ENCODE results near the gene FAM114A2. TPM values are rescaled to one million over a fixed set of nuclear protein-coding genes. Genes with fewer than 3 reads are reported as not detected.

Gene FAM114A2
- total RNA-seq, 1 donor from 2014 or later, result 5.5 TPM

DNA sequence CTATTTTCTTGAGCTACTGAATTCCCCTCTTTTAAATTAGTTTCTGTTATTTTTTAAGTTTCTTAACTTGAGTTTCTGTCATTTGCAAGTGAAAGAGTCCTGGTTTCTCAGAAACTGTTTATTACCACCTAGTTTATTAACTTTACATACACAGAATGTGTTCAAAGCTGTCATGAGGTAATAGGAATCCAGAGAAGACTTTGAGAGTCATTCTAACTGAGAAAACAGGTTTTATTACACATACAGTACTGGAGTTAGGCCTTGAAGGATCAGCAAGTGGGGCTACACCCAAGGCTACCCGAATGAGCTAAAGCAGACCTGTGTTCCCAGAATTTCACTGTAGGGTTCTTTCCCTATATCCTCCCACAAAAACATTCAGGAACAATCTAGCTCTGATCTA is 33.1 kb downstream of the FAM114A2 start:
- no peak for DNase-seq (ENCODE audit: low read depth)
- TF ChIP-seq, protein P1, sequence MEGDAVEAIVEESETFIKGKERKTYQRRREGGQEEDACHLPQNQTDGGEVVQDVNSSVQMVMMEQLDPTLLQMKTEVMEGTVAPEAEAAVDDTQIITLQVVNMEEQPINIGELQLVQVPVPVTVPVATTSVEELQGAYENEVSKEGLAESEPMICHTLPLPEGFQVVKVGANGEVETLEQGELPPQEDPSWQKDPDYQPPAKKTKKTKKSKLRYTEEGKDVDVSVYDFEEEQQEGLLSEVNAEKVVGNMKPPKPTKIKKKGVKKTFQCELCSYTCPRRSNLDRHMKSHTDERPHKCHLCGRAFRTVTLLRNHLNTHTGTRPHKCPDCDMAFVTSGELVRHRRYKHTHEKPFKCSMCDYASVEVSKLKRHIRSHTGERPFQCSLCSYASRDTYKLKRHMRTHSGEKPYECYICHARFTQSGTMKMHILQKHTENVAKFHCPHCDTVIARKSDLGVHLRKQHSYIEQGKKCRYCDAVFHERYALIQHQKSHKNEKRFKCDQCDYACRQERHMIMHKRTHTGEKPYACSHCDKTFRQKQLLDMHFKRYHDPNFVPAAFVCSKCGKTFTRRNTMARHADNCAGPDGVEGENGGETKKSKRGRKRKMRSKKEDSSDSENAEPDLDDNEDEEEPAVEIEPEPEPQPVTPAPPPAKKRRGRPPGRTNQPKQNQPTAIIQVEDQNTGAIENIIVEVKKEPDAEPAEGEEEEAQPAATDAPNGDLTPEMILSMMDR (conservative IDR thresholded peaks at IDR 0.05; ENCODE audit: low read depth, low read length), result no peak
- H3K4me3 ChIP-seq (ENCODE audit: low read depth, low read length), result no peak overlapping the region

DNA sequence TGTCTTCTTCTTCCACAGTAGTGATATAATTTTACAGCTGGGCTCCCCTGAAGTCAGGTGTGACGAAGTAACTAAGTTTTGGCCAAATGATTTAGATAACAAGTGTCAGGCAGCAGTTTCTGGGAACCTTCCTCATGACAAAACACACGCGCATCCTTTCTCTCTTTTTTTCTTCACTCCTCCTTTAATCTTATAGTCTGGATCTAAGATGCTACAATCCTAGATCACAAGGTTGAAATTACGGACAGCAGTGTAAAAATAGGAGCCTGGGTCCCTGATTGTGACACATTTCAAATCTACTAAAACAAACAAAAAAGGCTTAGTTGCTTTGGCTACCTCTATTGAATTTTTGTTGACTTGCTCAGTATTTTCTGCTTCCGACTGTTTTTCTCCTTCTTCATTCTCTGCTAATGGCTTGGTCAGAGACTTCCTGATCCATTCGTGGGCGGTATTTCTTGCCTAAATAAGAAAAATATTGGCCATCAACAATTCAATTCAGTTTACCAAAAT is 36.1 kb downstream of the FAM114A2 start:
- TF ChIP-seq, protein P1 (conservative IDR thresholded peaks at IDR 0.05; ENCODE audit: low read depth, low read length), result no peak

DNA sequence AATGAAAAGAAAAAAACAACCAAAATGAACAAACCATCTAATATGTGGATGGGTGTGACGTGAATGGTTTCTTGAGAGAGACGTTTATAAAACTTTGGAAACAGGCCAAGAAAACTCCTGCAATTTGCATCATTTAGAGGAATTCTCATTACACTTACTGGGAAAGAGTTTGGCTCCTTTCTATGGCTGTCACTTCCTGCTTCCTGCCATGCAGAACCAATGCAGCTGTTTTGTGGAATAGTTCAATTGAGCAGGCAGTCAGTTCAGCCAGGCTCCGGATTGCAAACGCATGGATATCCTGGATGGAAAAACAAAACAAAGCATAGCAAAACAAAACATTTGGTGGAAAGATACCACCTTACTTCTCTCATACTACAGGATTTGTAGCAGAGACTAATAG is 36.6 kb downstream of the FAM114A2 start:
- H3K4me3 ChIP-seq (ENCODE audit: low read depth, low read length), result no peak overlapping the region
- TF ChIP-seq, protein P1 (conservative IDR thresholded peaks at IDR 0.05; ENCODE audit: low read depth, low read length), result no peak
- DNase-seq (ENCODE audit: low read depth), result no peak

More for the DNA sequence above, 36.1 kb downstream of the FAM114A2 start:
- no peak overlapping the region for H3K4me3 ChIP-seq (ENCODE audit: low read depth, low read length)
- DNase-seq (ENCODE audit: low read depth), result no peak

DNA sequence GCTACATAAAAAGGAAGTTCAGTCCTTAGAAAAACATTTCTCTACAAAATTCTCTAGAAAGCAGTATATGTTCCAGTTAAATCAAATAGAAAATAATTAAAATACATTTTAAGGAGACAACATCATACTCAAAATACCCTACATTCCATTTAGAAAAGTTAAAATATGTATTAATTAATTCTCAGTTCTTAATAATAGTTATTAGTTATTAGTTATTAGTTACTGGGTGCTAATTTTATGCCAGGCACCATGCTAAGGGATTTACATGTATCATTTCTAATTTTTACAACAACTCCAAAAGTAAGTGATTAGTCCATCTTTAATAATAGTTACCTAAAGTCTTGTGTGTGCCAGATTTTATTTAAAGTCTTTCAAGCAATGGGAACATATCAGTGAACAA is 38.0 kb downstream of the FAM114A2 start:
- DNase-seq (ENCODE audit: low read depth), result no peak
- TF ChIP-seq, protein P1 (conservative IDR thresholded peaks at IDR 0.05; ENCODE audit: low read depth, low read length), result no peak

DNA sequence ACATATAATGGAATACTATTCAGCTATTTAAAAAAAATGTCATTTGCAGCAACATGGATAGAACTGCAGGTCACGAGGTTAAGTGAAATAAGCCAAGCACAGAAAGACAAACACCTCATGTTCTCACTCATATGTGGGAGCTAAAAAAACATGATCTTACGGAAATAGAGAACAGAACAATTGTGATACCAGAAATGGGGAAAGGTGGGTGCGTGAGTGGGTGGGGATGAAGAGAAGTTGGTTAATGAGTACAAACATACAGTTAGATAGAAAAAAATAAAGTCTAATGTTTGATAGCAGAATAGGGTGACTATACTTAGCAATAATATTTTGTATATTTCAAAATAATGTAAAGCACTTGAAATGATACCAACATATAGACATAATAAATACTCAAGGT is 38.7 kb downstream of the FAM114A2 start:
- H3K4me3 ChIP-seq (ENCODE audit: low read depth, low read length), result no peak overlapping the region
- TF ChIP-seq, protein P1 (conservative IDR thresholded peaks at IDR 0.05; ENCODE audit: low read depth, low read length), result no peak
- no peak for DNase-seq (ENCODE audit: low read depth)

More for the DNA sequence above, 38.0 kb downstream of the FAM114A2 start:
- H3K4me3 ChIP-seq (ENCODE audit: low read depth, low read length), result no peak overlapping the region

DNA sequence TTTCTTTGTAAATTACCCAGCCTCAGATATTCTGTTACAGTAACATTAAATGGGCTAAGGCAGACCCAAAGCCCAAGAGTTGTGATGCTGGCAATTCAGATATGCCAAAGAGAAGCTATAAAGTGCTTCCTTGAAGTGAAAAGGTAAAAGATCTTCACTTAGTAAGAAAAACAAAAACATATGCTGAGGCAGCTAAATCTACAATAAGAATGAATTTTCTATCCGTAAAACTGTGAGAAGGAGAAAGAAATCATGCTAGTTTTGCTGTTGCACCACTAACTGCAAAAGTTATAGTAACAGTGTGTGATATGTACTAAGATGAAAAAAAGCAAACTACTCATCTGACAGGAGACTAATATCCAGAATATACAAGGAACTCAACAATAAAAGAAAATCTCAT is 39.9 kb downstream of the FAM114A2 start:
- TF ChIP-seq, protein P1 (conservative IDR thresholded peaks at IDR 0.05; ENCODE audit: low read depth, low read length), result no peak
- no peak overlapping the region for H3K4me3 ChIP-seq (ENCODE audit: low read depth, low read length)
- no peak for DNase-seq (ENCODE audit: low read depth)

DNA sequence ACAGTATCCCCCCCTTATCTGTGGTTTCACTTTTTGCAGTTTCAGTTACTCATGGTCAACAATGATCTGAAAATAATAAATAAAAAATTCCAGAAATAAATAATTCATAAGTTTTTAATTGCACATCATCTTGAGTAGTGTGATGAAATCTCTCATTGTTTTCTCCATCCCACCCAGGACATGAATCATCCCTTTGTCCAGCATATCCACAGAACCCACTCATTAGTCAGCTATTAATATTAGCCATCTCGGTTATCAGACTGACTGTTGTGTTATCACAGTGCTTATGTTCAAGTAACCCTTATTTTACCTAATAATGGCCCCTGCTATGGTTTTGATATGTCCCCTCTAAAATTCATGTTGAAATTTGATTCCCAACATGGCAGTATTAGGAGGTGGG is 40.7 kb downstream of the FAM114A2 start:
- H3K4me3 ChIP-seq (ENCODE audit: low read depth, low read length), result no peak overlapping the region
- no peak for DNase-seq (ENCODE audit: low read depth)
- TF ChIP-seq, protein P1 (conservative IDR thresholded peaks at IDR 0.05; ENCODE audit: low read depth, low read length), result no peak

Data from epithelial cell of proximal tubule (primary cell).